Measurements from ENCODE around the gene SLC6A6. TPM values are rescaled to one million over a fixed set of nuclear protein-coding genes. Genes with fewer than 3 reads are reported as not detected.

SLC6A6 gene
- total RNA-seq, 3 donors from 2014 or later: 4.4 to 11.2 (median 10.5) TPM

- no peak for DNase-seq
- H3K4me1 ChIP-seq (ENCODE audit: low read depth): no peaks in the 10 kb centered on the region
- ATAC-seq: no peak
- H3K36me3 ChIP-seq (ENCODE audit: low read depth): no peaks in the 10 kb centered on the region
- H3K4me3 ChIP-seq: no peak overlapping the region
- intact Hi-C loops (cut with DNase I, micrococcal nuclease): no loop called here
- peaks cover 12% of the 10 kb centered on the region for H3K9me3 ChIP-seq
- no peak for TF ChIP-seq CTCF (IDR thresholded peaks at IDR 0.05)
Measured at GRCh38 chr3:14506626-14507304, 104.4 kb downstream of the SLC6A6 start.

GRCh38 chr3:14507305-14507741 is 104.9 kb downstream of the SLC6A6 start:
- H3K9me3 ChIP-seq: peaks cover 8% of the 10 kb centered on the region
- H3K4me1 ChIP-seq (ENCODE audit: low read depth): no peaks in the 10 kb centered on the region
- ATAC-seq (no peak), DNase-seq (no peak)
- no peak overlapping the region for H3K4me3 ChIP-seq
- no peaks in the 10 kb centered on the region for H3K36me3 ChIP-seq (ENCODE audit: low read depth)
- no peak for TF ChIP-seq CTCF (IDR thresholded peaks at IDR 0.05)
- intact Hi-C loops (cut with DNase I, micrococcal nuclease): no loop called here

GRCh38 chr3:14507757-14508504 is 105.5 kb downstream of the SLC6A6 start:
- DNase-seq (no peak), ATAC-seq (no peak)
- H3K4me3 ChIP-seq: no peak overlapping the region
- H3K4me1 ChIP-seq (ENCODE audit: low read depth): no peaks in the 10 kb centered on the region
- TF ChIP-seq CTCF (IDR thresholded peaks at IDR 0.05): no peak
- no peaks in the 10 kb centered on the region for H3K36me3 ChIP-seq (ENCODE audit: low read depth)
- intact Hi-C loops (cut with DNase I, micrococcal nuclease): no loop called here
- H3K9me3 ChIP-seq: peaks cover 1% of the 10 kb centered on the region

GRCh38 chr3:14508505-14508819 is 106.1 kb downstream of the SLC6A6 start:
- no peak for TF ChIP-seq CTCF (IDR thresholded peaks at IDR 0.05)
- intact Hi-C loops (cut with DNase I, micrococcal nuclease): no loop called here

GRCh38 chr3:14508966-14509795 is 106.8 kb downstream of the SLC6A6 start:
- Histone ChIP-seq H3K36me3 (ENCODE audit: low read depth) (no peaks in the 10 kb centered on the region), H3K4me3 (no peak overlapping the region), H3K4me1 (ENCODE audit: low read depth) (no peaks in the 10 kb centered on the region), H3K9me3 (no peaks in the 10 kb centered on the region)
- peak; percentile 96 for TF ChIP-seq CTCF (IDR thresholded peaks at IDR 0.05)
- intact Hi-C loops (cut with DNase I, micrococcal nuclease): no loop called here
- DNase-seq: peak; percentile 64 to 77 (median 76)
- ATAC-seq: peak; percentile 78

More at GRCh38 chr3:14508505-14508819, 106.1 kb downstream of the SLC6A6 start:
- H3K36me3 ChIP-seq (ENCODE audit: low read depth): no peaks in the 10 kb centered on the region
- no peaks in the 10 kb centered on the region for H3K4me1 ChIP-seq (ENCODE audit: low read depth)
- no peak overlapping the region for H3K4me3 ChIP-seq
- ATAC-seq: no peak
- no peak for DNase-seq
- H3K9me3 ChIP-seq: no peaks in the 10 kb centered on the region
